Lung (tissue), 12 donors: Measurements from ENCODE around the gene CFAP43. TPM values are rescaled to one million over a fixed set of nuclear protein-coding genes. Genes with fewer than 3 reads are reported as not detected.

ENCODE experiments used
- ATAC-seq: fragments of 200-7000 bp; cut with Tn5 transposase; one replicate; pipeline ENCODE4 v1.9.1; 2020; ENCODE audit warnings: moderate number of reproducible peaks; ENCODE audit not compliant: insufficient read depth, low FRiP score
- DNase-seq, 3 donors: peaks; one replicate each; pipeline ENCODE4 v3.0.0-alpha.2; 2013 to 2017
- H3K27ac ChIP-seq, 2 donors: one replicate each; pipeline ENCODE4 v1.5.1; 2013; ENCODE audit warnings: mild to moderate bottlenecking in 2 of 2, moderate library complexity in 2 of 2, control low read depth in 1 of 2, inconsistent platforms in 1 of 2, low read depth in 1 of 2, low read length in 1 of 2
- H3K27me3 ChIP-seq, 3 donors: one replicate each; pipeline ENCODE4 v1.5.1; 2013; ENCODE audit warnings: low read length in 2 of 3; ENCODE audit not compliant: control insufficient read depth in 3 of 3, insufficient read depth in 3 of 3
- H3K36me3 ChIP-seq, 4 donors: one replicate each; pipeline ENCODE4 v1.5.1; 2013; ENCODE audit warnings: low read length in 4 of 4, mild to moderate bottlenecking in 1 of 4, moderate library complexity in 1 of 4; ENCODE audit not compliant: control insufficient read depth in 4 of 4, insufficient read depth in 4 of 4
- H3K4me1 ChIP-seq, 5 donors: one replicate each; pipeline ENCODE4 v1.5.1; 2013; ENCODE audit warnings: low read length in 5 of 5, mild to moderate bottlenecking in 2 of 5, moderate library complexity in 1 of 5; ENCODE audit not compliant: control insufficient read depth in 5 of 5, insufficient read depth in 5 of 5
- H3K4me3 ChIP-seq: one replicate; pipeline ENCODE4 v1.5.1; 2013; ENCODE audit warnings: mild to moderate bottlenecking, control low read depth, moderate library complexity
- H3K9ac ChIP-seq, 2 donors: one replicate each; pipeline ENCODE4 v1.5.1; 2013; ENCODE audit warnings: low read length in 2 of 2, control low read depth in 1 of 2; ENCODE audit not compliant: insufficient read depth in 1 of 2
- H3K9me3 ChIP-seq, 4 donors: one replicate each; pipeline ENCODE4 v1.5.1; 2013; ENCODE audit warnings: low read length in 3 of 4, mild to moderate bottlenecking in 1 of 4, moderate library complexity in 1 of 4; ENCODE audit not compliant: control insufficient read depth in 4 of 4, insufficient read depth in 3 of 4
- WGBS, 2 donors: extraction: QIAGEN DNeasy Blood & Tissue Kit; methylation state at CpG; one replicate each; pipeline ENCODE4 v1.1.7; 2013; 5-methylcytosine and 5-hydroxymethylcytosine counted together
- polyA plus RNA-seq, 2 donors: library from polyadenylated mRNA; stranded (reverse); fragments of 200-250 nt; gene quantifications; one replicate each; pipeline ENCODE4 v1.2.1, GENCODE V29; 2013
- total RNA-seq, 2 donors: library from RNA; depleted of rRNA in 1 of 2; stranded (reverse); fragments of >200 nt in 1 of 2; gene quantifications; one replicate each; pipeline ENCODE4 v1.2.1, GENCODE V29; 2014 to 2021
- TF ChIP-seq, protein P1 (sequence below): IDR thresholded peaks from 2 replicates; pipeline ENCODE4 v1.5.1; 2012; ENCODE audit warnings: mild to moderate bottlenecking; ENCODE audit errors: control extremely low read depth, extremely low read depth
- donor health status: control.
- donor health status: control.
- donor health status: Bipolar disorder and iron deficiency.
- donor health status: healthy.
- donor health status: DM: yes; HTN: yes; CAD: no.

The CFAP43 gene
- total and polyA plus RNA-seq, 4 donors: 8.4 to 71.6 (median 20.1) TPM

DNA sequence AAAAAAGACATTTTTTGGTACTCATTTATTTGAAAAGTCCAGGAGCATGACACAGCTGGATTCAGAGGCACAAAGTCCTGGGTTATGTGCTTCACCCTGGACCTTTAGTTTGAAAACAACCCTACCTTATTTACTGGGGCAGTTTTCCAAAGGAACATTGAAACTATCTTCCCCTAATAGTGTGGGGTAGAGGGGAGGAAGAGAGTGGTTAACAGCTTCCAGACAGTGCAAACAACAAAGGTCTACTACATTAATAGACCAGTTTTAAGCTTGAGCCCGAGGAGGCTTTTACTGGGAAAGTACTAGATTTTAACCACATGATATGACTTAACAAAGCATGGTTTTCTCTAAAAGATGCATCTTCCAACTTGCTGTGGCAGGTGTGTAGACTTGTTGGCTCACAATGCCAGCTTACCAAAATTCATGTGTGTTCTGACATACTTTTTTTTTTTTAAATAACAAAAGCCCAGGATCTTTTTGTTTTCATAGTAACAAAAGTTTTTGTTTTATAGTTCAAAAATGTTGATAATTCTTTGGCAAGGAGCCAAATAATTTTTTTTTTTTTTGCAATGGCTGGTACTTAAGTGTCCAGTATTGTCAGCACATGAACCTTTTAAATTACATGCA is 24.3 kb upstream of the CFAP43 start:
- no peak overlapping the region for H3K4me3 ChIP-seq
- no peaks in the 10 kb centered on the region for H3K27me3 ChIP-seq
- H3K36me3 ChIP-seq: peaks cover 7 to 34% (median 14%) of the 10 kb centered on the region in 4 donors
- DNase-seq (peak in 1 of 3 donors; percentile 30), ATAC-seq (no peak)
- TF ChIP-seq, protein P1, sequence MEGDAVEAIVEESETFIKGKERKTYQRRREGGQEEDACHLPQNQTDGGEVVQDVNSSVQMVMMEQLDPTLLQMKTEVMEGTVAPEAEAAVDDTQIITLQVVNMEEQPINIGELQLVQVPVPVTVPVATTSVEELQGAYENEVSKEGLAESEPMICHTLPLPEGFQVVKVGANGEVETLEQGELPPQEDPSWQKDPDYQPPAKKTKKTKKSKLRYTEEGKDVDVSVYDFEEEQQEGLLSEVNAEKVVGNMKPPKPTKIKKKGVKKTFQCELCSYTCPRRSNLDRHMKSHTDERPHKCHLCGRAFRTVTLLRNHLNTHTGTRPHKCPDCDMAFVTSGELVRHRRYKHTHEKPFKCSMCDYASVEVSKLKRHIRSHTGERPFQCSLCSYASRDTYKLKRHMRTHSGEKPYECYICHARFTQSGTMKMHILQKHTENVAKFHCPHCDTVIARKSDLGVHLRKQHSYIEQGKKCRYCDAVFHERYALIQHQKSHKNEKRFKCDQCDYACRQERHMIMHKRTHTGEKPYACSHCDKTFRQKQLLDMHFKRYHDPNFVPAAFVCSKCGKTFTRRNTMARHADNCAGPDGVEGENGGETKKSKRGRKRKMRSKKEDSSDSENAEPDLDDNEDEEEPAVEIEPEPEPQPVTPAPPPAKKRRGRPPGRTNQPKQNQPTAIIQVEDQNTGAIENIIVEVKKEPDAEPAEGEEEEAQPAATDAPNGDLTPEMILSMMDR: no peak
- peak overlapping the region in 1 of 2 donors; percentile 92 for H3K9ac ChIP-seq
- H3K27ac ChIP-seq: peak overlapping the region; percentile 56 to 99
- no peaks in the 10 kb centered on the region for H3K9me3 ChIP-seq
- WGBS, 2 donors: 9 to 14% methylated on average over 1 of the region's 1 CpG
- H3K4me1 ChIP-seq: peaks cover 0 to 28% (median 11%) of the 10 kb centered on the region in 5 donors

DNA sequence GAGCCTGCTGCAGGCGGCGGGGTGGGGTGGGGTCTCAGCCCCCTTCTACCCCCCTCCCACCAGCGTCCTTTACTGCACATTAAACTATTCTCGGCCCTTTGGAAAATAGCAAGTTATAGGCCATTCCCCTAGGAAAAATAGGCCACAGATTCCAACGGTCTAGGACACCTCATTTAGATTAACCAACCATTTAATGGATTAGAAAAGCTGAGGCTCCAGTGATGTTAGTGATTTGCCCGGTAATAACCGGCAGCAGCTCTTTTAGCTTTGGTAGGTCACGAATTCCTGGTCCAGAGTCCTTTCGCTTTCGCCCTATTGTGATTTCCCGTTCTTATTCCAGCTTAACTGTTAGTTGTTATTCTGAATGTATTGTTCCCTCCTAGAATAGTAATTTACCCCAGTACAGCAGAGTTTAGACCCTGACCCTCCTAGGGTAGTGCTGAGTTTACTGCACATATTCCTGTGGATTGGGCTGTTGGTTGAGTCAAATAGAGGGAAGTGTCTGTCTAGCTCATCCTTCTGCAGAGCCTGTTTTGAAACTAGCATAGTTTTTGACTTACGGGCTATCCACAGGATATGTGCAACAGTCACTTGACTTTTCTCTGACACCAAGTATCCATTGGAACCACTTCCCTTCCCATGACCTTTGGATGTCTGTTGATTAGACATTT is 23.3 kb upstream of the CFAP43 start:
- Histone ChIP-seq H3K36me3 (peaks cover 5 to 25% (median 9%) of the 10 kb centered on the region in 4 donors), H3K4me3 (peak overlapping the region; percentile 98), H3K4me1 (peaks cover 3 to 21% (median 11%) of the 10 kb centered on the region in 5 donors), H3K27me3 (no peaks in the 10 kb centered on the region), H3K9me3 (no peaks in the 10 kb centered on the region), H3K27ac (peak overlapping the region; percentile 99 to 100), H3K9ac (peak overlapping the region; percentile 67 to 92)
- DNase-seq (peak; percentile 23 to 73 (median 67)), ATAC-seq (peak; percentile 53)
- TF ChIP-seq, protein P1: no peak
- WGBS, 2 donors: 0 to 1% methylated on average over 12 of the region's 12 CpGs

DNA sequence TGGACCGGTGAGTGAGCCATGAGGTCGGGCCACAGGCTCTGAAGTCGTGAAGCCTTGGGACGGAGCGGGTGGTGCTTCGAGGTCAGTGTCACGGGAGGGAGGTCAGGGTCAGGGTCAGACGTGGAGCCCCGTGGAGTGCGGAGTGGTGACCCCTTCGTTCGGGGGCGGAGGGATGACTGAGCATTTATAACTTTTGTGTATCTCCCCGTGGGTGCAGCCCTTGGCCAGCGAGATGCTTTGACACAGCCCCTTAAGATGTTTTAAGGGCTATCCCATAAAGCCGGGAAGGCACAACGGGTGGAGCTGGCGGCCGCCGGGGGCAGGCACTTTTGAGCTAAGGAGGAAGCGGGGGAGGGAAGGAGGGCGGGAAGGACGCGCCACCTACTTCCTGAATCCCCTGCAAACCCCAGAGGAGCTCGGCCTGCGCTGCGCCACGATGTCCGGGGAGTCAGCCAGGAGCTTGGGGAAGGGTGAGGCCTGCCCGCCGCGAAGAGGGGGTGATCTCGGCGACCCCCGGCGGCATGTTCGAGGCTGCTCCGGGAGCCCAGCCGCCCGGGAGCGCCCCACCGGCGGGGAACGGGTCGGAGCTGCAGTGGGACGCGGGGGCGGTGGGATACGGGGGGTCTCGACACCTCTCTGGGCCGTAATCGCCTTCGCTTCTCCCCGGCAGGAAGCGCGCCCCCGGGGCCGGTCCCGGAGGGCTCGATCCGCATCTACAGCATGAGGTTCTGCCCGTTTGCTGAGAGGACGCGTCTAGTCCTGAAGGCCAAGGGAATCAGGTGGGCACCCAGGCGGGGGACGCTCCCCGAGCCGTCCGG is 22.5 kb upstream of the CFAP43 start, which contains the start of gene GSTO1:
Gene GSTO1, plus strand, starts transcription at position 400 of the 818 bp plus-strand sequence. Its CDS starts 37 bp downstream, at position 437.
- TF ChIP-seq, protein P1: no peak
- peak within 1 kb of the TSS; percentile 98 for H3K4me3 ChIP-seq
- H3K9me3 ChIP-seq: no peaks in the 10 kb centered on the region
- DNase-seq (peak; percentile 73 to 87 (median 80)), ATAC-seq (peak; percentile 90)
- H3K9ac ChIP-seq: peak within 1 kb of the TSS; percentile 67 to 92
- H3K27me3 ChIP-seq: peaks cover 0 to 2% (median 2%) of the 10 kb centered on the region in 3 donors
- WGBS, 2 donors: 1% methylated on average over 59 to 69 of the region's 69 CpGs
- H3K36me3 ChIP-seq: peaks cover 2 to 18% (median 7%) of the 10 kb centered on the region in 4 donors
- peaks cover 3 to 21% (median 11%) of the 10 kb centered on the region in 5 donors for H3K4me1 ChIP-seq
- peak within 1 kb of the TSS; percentile 99 to 100 for H3K27ac ChIP-seq
